Measurements from ENCODE around the gene TMEM115.
"Not testable (repeated sequence)": the region's sequence is repeated elsewhere in the genome, so short reads cannot be mapped to it uniquely, and the experiment has no call there.

TMEM115 gene

DNA sequence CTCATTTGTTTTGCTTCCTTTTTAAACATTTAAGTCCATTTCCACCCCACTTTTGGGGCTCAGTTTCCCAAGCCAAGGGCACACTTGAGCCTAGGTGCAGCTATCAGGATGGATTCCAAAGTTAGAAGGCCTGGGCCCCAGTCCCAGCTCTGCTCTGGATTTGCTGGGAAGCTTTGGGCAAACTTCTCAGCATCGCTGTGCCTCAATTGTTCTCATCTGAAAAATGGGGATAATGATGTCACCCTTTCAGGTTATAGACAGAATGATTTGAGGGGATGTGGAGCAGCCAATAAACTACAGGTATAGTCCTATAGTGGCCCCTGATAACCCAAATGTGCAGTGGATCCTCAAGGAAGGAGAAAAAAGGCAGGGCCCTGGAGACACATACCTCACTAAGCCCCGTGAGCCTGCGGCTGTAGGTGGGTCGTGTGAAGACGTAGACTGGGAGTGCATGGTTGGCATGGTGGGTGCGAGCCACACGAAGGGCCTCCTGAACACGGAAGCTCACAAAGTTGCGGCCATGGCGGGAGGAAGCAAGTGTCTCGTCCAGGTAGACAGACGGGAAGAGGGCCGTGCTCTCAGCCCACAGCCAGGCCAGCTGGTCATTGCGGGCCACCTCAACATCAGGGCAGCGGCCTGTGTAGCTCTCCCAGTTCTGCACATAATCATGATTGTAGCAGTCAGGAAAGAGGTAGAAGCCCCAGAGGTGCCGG, 40.0 kb downstream of the TMEM115 start:
- no peak for DNase-seq (ENCODE audit: low read depth in 2 of 3, low spot score in 2 of 3)

DNA sequence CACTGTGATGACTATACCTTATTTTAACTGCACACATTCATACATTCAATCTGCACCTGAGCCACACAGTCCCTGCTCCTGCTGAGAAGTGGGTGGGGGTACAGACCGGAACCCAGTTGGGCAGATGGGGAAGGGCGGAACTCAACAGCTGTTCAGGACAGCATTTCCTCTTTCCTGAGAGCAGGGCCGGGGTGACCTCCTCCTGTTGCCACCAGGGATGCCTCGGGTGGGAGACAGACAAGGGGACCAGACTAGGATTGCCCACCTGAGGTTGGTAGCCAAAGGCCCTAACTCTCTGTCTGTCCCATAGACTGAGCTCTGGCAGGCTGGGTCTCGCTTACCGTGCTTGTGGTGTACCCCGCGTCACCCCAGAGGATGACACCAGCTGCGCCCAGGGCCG, 40.7 kb downstream of the TMEM115 start:
- DNase-seq (ENCODE audit: low read depth in 2 of 3, low spot score in 2 of 3) = no peak

DNA sequence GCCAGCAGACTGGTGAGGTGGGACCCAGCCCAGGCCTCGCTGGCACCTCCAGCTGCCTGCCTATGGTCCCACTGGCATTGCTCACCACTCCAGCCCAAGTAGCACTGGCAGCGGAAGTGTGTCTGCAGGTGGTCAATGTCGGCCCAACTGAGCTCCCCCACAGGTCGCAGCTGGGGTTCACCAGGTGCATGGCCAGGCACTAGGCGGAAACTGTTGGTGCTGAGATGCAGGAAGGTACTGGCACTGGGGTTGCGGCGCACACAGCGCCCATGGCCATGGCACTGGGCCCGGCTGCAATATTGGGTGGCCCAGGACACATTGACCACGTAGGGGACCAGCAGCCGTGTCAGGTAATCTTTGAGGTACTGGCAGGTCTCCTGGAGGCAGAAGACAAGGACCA, 41.2 kb downstream of the TMEM115 start:
- DNase-seq (ENCODE audit: low read depth in 2 of 3, low spot score in 2 of 3) = no peak

DNA sequence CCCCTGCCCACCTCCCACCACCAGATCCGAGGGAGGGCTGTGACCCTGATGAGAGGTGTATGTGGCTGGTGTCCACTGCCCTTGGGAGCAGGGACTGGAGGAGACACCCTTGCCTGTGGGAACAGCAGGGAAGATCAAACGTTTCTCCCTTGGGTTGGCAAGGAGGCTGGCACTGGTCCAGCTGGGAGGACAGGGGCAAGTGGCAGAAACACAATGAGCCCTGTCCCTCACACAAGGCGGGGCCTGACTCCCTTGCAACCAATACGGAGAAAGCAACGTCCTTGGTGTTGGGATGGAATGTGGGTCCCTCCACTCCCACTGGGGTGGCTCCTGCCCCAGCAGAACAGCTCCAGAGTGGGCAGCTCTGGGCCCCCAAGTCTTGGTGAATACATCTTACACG, 42.0 kb downstream of the TMEM115 start:
- DNase-seq (ENCODE audit: low read depth in 2 of 3, low spot score in 2 of 3) = no peak

DNA sequence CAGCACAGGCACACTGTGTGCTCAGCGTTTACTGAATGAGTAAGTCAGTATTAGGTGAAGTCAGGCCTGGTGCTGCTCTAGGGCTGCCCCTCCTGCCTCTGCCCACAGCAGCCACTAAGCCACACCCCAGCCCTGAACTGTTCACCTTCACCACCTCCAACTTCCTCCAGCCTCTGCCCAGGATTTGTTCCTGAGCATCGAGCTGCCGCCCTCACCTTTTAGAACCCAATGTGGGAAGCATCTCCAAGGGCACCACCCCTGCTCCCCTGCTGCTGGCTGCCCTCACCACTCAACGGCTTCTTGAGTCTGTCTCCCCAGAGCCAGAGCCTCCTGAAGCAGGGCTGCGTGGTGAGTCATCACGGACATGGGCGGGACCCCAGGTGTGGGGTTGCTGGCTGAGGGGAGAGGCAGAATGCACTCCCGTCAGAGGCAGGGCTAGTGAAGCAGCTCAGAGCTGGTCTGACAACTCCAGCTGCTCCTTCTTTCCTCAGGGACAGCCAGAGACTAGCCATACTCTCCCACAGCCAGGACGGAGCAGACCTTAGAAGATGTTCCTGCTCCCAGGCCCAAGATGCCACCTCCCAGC, 42.6 kb downstream of the TMEM115 start:
- DNase-seq (ENCODE audit: low read depth in 2 of 3, low spot score in 2 of 3) = no peak

DNA sequence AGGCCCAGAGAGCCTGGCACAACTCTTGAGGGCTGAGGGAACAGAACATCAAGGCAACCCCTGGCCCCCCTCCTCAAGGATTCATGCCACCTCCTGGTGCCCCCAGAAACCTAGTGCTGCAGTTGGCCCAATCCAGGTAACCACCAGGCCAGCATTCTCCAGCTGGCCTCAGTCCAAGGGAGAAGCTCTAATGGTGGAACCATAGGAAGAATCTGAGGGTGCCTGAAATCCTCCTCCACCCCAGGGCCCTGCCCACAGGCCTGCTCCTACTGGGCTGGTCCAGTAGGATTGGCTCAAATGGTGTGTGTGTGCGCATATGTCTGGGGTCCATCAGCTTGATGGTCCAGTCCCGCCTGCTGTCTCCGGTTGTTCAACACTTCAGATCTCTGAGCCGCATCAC, 44.5 kb downstream of the TMEM115 start:
- DNase-seq (ENCODE audit: low read depth in 2 of 3, low spot score in 2 of 3) = no peak

DNA sequence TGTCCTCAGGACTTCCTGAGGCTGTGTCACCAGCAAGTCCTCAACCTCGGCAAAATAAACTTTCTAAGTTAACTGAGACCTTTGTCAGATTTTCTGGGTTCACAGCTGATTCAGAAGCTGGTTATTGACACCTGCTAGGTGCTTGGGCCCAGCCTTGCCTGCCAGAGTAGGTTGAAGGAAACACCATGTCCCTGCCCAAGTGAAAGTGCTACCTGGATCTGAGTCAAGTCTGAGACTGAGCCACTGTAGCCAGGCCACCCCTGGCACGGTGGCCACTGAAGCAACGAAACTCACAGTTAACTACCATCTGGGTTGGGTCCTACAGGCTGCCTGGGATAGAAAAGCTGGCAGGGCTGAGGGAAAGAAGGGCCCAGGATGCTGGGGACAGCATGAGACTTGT, 45.0 kb downstream of the TMEM115 start:
- DNase-seq (ENCODE audit: low read depth in 2 of 3, low spot score in 2 of 3) = no peak

DNA sequence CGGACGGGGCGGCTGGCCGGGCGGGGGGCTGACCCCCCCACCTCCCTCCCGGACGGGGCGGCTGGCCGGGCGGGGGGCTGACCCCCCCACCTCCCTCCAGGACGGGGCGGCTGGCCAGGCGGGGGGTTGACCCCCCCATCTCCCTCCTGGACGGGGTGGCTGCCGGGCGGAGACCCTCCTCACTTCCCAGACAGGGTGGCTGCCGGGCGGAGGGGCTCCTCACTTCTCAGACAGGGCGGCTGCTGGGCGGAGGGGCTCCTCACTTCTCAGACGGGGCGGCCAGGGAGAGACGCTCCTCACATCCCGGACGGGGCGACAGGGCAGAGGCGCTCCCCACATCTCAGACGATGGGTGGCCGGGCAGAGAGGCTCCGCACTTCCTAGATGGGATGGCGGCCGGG, 47.3 kb downstream of the TMEM115 start:
- not testable (repeated sequence) for DNase-seq (ENCODE audit: low read depth in 2 of 3, low spot score in 2 of 3)
